SK-N-SH (cell line): ENCODE measurements around the gene KCNK17.

Experiments used
- EP300 ChIP-seq, 2 experiments: IDR thresholded peaks; 2 replicates each; pipeline versions ENCODE4 v1.4.0 to v1.6.1; 2012; ENCODE audit warnings: borderline replicate concordance in 1 of 2, low read depth in 1 of 2, low read length in 1 of 2
- FOXJ3 ChIP-seq: sonication (generic); formaldehyde crosslinking; IDR thresholded peaks from 2 replicates; pipeline ENCODE4 v1.5.1; 2020; ENCODE audit warnings: mild to moderate bottlenecking, missing genetic modification reagents
- POLR2AphosphoS5 ChIP-seq: IDR thresholded peaks from 2 replicates; pipeline ENCODE4 v1.6.1; 2012; ENCODE audit warnings: low read depth, low read length
- RFX5 ChIP-seq: IDR thresholded peaks from 2 replicates; pipeline ENCODE4 v1.6.1; 2012; ENCODE audit warnings: mild to moderate bottlenecking, improper control_type of control experiment, low read length
- RXRA ChIP-seq: IDR thresholded peaks from 2 replicates; pipeline ENCODE4 v1.4.0; 2012; ENCODE audit warnings: low read depth, mild to moderate bottlenecking, borderline replicate concordance
- TAF1 ChIP-seq: IDR thresholded peaks from 2 replicates; pipeline ENCODE4 v1.6.1; 2012; ENCODE audit warnings: low read depth, mild to moderate bottlenecking, low read length, moderate library complexity, borderline replicate concordance
- TEAD4 ChIP-seq: IDR thresholded peaks from 2 replicates; pipeline ENCODE4 v1.4.0; 2012; ENCODE audit warnings: mild to moderate bottlenecking, borderline replicate concordance; ENCODE audit not compliant: insufficient read depth
- TF ChIP-seq, protein P1 (sequence below): fragments of 200-600 bp; sonication (generic); IDR thresholded peaks from 2 replicates; pipeline ENCODE4 v1.6.1; 2017; ENCODE audit warnings: antibody characterized with exemption, mild to moderate bottlenecking, moderate library complexity
- TF ChIP-seq, protein P2 (sequence below): fragments of 150-350 bp; IDR thresholded peaks from 2 replicates; pipeline ENCODE4 v1.6.1; 2017; ENCODE audit warnings: antibody characterized with exemption, low read length, low read depth, borderline replicate concordance
- TF ChIP-seq, protein P3 (sequence below): IDR thresholded peaks from 2 replicates; pipeline ENCODE4 v1.4.0; 2012; ENCODE audit warnings: low read depth

DNA sequence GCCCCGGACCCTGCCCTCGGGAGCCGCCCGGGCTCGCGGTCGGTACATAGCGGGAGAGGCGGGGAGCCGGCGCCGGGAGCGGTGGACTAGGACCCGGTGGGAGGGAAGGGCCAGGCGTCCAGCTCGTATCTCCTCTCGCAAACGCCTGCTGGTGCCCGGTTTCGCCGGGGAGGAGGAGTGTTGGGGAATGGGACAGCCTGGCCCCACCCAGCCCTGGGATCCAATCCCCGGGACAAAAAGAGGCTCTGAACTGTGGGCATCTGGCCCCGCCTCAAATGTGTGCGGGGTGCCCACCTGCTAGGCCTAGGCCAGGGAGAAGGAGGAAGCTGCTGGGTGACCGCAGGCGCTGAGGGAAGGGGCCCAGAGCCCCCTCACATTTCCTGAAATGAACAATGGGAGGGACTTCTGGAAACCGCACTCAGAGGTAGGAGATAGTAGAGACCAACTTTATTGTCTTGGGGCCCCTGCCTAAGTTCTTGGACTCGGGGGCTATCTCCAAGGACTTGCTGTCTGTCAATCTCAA, at the start of gene KCNK17:
- TF ChIP-seq, protein P1, sequence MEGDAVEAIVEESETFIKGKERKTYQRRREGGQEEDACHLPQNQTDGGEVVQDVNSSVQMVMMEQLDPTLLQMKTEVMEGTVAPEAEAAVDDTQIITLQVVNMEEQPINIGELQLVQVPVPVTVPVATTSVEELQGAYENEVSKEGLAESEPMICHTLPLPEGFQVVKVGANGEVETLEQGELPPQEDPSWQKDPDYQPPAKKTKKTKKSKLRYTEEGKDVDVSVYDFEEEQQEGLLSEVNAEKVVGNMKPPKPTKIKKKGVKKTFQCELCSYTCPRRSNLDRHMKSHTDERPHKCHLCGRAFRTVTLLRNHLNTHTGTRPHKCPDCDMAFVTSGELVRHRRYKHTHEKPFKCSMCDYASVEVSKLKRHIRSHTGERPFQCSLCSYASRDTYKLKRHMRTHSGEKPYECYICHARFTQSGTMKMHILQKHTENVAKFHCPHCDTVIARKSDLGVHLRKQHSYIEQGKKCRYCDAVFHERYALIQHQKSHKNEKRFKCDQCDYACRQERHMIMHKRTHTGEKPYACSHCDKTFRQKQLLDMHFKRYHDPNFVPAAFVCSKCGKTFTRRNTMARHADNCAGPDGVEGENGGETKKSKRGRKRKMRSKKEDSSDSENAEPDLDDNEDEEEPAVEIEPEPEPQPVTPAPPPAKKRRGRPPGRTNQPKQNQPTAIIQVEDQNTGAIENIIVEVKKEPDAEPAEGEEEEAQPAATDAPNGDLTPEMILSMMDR = no peak
- TF ChIP-seq EP300 (IDR thresholded peaks at IDR 0.05; ENCODE audit: borderline replicate concordance in 1 of 2, low read depth in 1 of 2, low read length in 1 of 2) (no peak), POLR2AphosphoS5 (no peak), RXRA (no peak), TAF1 (no peak), RFX5 (no peak), TEAD4 (no peak), FOXJ3 (CRISPR knock-in tag) (no peak)
- TF ChIP-seq, protein P2, sequence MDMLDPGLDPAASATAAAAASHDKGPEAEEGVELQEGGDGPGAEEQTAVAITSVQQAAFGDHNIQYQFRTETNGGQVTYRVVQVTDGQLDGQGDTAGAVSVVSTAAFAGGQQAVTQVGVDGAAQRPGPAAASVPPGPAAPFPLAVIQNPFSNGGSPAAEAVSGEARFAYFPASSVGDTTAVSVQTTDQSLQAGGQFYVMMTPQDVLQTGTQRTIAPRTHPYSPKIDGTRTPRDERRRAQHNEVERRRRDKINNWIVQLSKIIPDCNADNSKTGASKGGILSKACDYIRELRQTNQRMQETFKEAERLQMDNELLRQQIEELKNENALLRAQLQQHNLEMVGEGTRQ = no peak
- TF ChIP-seq, protein P3, sequence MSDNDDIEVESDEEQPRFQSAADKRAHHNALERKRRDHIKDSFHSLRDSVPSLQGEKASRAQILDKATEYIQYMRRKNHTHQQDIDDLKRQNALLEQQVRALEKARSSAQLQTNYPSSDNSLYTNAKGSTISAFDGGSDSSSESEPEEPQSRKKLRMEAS = no peak
